Astrocyte (in vitro differentiated cells and primary cell): Measurements from ENCODE around the gene CDH23. TPM values are rescaled to one million over a fixed set of nuclear protein-coding genes. Genes with fewer than 3 reads are reported as not detected.

ENCODE experiments used
- DNase-seq: peaks from one replicate; pipeline ENCODE4 v3.0.0-alpha.2; 2010; ENCODE audit warnings: low read depth
- FAIRE-seq: peaks from 2 replicates; lab custom pipeline; 2011; peaks lifted over from hg19 to GRCh38; lab: Jason Lieb, UNC
- H2AFZ ChIP-seq: 2 replicates; pipeline ENCODE4 v1.6.0; 2012; ENCODE audit warnings: low read depth, low read length, inconsistent platforms
- H3K27ac ChIP-seq: 2 replicates; pipeline ENCODE4 v1.5.1; 2011; ENCODE audit warnings: low read depth, low read length, inconsistent platforms
- H3K27me3 ChIP-seq: 2 replicates; pipeline ENCODE4 v1.6.0; 2011; ENCODE audit warnings: low read length, inconsistent platforms; ENCODE audit not compliant: insufficient read depth
- H3K36me3 ChIP-seq: 2 replicates; pipeline ENCODE4 v1.5.1; 2011; ENCODE audit warnings: low read length, inconsistent platforms; ENCODE audit not compliant: insufficient read depth
- H3K4me1 ChIP-seq: 2 replicates; pipeline ENCODE4 v1.5.1; 2011; ENCODE audit warnings: low read length, inconsistent platforms; ENCODE audit not compliant: insufficient read depth
- H3K4me2 ChIP-seq: 2 replicates; pipeline ENCODE4 v1.6.0; 2012; ENCODE audit warnings: low read length, inconsistent platforms
- H3K4me3 ChIP-seq: 2 replicates; pipeline ENCODE4 v1.5.1; 2011; ENCODE audit warnings: low read depth, mild to moderate bottlenecking, low read length, inconsistent platforms; ENCODE audit not compliant: insufficient read depth
- H3K79me2 ChIP-seq: 2 replicates; pipeline ENCODE4 v1.6.0; 2012; ENCODE audit warnings: mild to moderate bottlenecking, low read length, inconsistent platforms; ENCODE audit not compliant: insufficient read depth
- H3K9ac ChIP-seq: 2 replicates; pipeline ENCODE4 v1.6.0; 2012; ENCODE audit warnings: mild to moderate bottlenecking, low read length, inconsistent platforms
- H3K9me3 ChIP-seq: 2 replicates; pipeline ENCODE4 v1.5.1; 2012; ENCODE audit warnings: low read depth, mild to moderate bottlenecking, low read length, inconsistent platforms; ENCODE audit not compliant: insufficient read depth
- H4K20me1 ChIP-seq: 2 replicates; pipeline ENCODE4 v1.6.0; 2012; ENCODE audit warnings: low read length, inconsistent platforms; ENCODE audit not compliant: insufficient read depth
- H3K27ac Mint-ChIP-seq: one replicate; pipeline ENCODE4 v1.8.0; 2021; ENCODE audit warnings: mild to moderate bottlenecking, mixed read lengths; ENCODE audit not compliant: unreplicated experiment
- H3K27me3 Mint-ChIP-seq: one replicate; pipeline ENCODE4 v1.8.0; 2021; ENCODE audit warnings: low read depth, mixed read lengths; ENCODE audit not compliant: unreplicated experiment
- H3K36me3 Mint-ChIP-seq: one replicate; pipeline ENCODE4 v1.8.0; 2021; ENCODE audit warnings: low read depth, mixed read lengths; ENCODE audit not compliant: unreplicated experiment
- H3K4me1 Mint-ChIP-seq: one replicate; pipeline ENCODE4 v1.8.0; 2021; ENCODE audit warnings: low read depth, mixed read lengths; ENCODE audit not compliant: unreplicated experiment
- H3K4me3 Mint-ChIP-seq: one replicate; pipeline ENCODE4 v1.8.0; 2021; ENCODE audit warnings: mild to moderate bottlenecking, moderate library complexity, mixed read lengths; ENCODE audit not compliant: unreplicated experiment
- H3K9me3 Mint-ChIP-seq: one replicate; pipeline ENCODE4 v1.8.0; 2021; ENCODE audit warnings: mild to moderate bottlenecking, mixed read lengths; ENCODE audit not compliant: unreplicated experiment
- EZH2 ChIP-seq: IDR thresholded peaks from 2 replicates; pipeline ENCODE4 v1.6.1; 2012; ENCODE audit warnings: mild to moderate bottlenecking, low read length, inconsistent platforms; ENCODE audit not compliant: insufficient read depth
- total RNA-seq: library from RNA; stranded (reverse); gene quantifications from 2 replicates; pipeline ENCODE4 v1.2.1, GENCODE V29; 2021
- TF ChIP-seq, protein P1 (sequence below): IDR thresholded peaks from 2 replicates; pipeline ENCODE4 v1.5.1; 2011; ENCODE audit warnings: low read depth, mild to moderate bottlenecking, inconsistent platforms, low read length, moderate library complexity; ENCODE audit not compliant: insufficient read depth

CDH23 gene
- total RNA-seq, 1 donor from 2014 or later = not detected

DNA sequence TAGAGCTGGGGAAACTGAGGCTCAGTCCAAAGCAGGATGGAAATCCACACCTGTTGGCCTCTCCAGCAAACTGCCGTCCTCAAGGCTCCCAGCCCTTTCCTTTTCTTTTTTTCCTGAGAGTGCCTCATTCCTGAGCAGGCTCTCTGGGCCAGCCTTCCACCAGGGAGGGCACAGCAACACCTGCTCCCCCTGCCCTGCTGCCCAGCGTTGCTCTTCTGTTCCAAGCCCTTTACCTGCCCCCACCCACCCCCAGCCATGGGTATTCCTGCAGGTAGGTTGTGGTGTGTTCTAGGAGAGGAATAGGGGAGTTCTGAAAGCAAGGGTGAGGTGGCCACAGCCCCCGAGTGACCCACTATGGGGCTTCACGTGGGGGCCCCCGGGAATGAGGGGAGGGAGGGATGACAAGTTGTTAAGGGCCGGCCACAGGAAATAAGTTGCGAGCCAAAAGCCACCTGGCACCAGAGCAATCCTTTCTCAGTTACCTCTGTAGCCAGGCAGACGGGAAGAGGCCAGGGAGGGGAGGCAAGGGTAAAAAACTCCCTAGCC, 357.3 kb downstream of the CDH23 start:
- H3K36me3 Mint-ChIP-seq = no peaks in the 10 kb centered on the region

DNA sequence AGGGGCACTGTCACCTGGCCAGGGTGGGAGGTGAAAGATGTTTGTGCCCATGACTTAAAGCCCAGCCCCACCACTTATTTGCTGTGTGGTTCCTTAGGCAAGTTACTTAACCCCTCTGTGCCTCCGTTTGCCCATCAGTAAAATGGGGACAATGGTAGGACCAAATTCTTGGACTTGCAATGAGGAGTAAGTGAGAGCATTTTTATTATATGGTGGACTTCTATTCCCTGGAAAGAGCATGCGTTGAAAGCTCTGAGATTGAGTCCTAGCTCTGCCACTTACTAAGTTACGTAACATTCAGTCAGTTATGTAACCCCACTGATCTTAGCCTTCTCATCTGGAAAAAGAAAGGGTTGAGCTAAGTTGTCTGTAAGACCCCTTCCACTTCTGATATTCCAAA, 357.8 kb downstream of the CDH23 start:
- H3K4me3 Mint-ChIP-seq = no peak overlapping the region
- H3K4me2 ChIP-seq = no peak overlapping the region
- no peaks in the 10 kb centered on the region for H3K36me3 ChIP-seq
- H3K27ac ChIP-seq = no peak overlapping the region
- no peak overlapping the region for H3K4me3 ChIP-seq
- no peaks in the 10 kb centered on the region for H3K9me3 ChIP-seq
- peaks cover 16% of the 10 kb centered on the region for H3K27me3 ChIP-seq
- H4K20me1 ChIP-seq = no peaks in the 10 kb centered on the region
- peaks cover 4% of the 10 kb centered on the region for H3K9me3 Mint-ChIP-seq
- H3K4me1 Mint-ChIP-seq = peaks cover 4% of the 10 kb centered on the region
- H3K36me3 Mint-ChIP-seq = no peaks in the 10 kb centered on the region
- no peak overlapping the region for H3K27ac Mint-ChIP-seq
- FAIRE-seq (no peak), DNase-seq (no peak)
- H3K27me3 Mint-ChIP-seq = peaks cover 56% of the 10 kb centered on the region
- H2AFZ ChIP-seq = no peak overlapping the region
- H3K79me2 ChIP-seq = no peaks in the 10 kb centered on the region
- no peak for TF ChIP-seq EZH2
- TF ChIP-seq, protein P1, sequence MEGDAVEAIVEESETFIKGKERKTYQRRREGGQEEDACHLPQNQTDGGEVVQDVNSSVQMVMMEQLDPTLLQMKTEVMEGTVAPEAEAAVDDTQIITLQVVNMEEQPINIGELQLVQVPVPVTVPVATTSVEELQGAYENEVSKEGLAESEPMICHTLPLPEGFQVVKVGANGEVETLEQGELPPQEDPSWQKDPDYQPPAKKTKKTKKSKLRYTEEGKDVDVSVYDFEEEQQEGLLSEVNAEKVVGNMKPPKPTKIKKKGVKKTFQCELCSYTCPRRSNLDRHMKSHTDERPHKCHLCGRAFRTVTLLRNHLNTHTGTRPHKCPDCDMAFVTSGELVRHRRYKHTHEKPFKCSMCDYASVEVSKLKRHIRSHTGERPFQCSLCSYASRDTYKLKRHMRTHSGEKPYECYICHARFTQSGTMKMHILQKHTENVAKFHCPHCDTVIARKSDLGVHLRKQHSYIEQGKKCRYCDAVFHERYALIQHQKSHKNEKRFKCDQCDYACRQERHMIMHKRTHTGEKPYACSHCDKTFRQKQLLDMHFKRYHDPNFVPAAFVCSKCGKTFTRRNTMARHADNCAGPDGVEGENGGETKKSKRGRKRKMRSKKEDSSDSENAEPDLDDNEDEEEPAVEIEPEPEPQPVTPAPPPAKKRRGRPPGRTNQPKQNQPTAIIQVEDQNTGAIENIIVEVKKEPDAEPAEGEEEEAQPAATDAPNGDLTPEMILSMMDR = no peak
- no peak overlapping the region for H3K9ac ChIP-seq
- H3K4me1 ChIP-seq = peaks cover 3% of the 10 kb centered on the region

More for the DNA sequence above, 357.3 kb downstream of the CDH23 start:
- Histone ChIP-seq H3K9me3 (no peaks in the 10 kb centered on the region), H3K36me3 (no peaks in the 10 kb centered on the region), H3K9ac (no peak overlapping the region), H2AFZ (no peak overlapping the region), H4K20me1 (no peaks in the 10 kb centered on the region), H3K4me2 (no peak overlapping the region), H3K79me2 (no peaks in the 10 kb centered on the region), H3K4me3 (no peak overlapping the region), H3K27ac (no peak overlapping the region), H3K27me3 (peaks cover 16% of the 10 kb centered on the region), H3K4me1 (peaks cover 3% of the 10 kb centered on the region)
- peaks cover 1% of the 10 kb centered on the region for H3K9me3 Mint-ChIP-seq
- H3K27me3 Mint-ChIP-seq = peaks cover 58% of the 10 kb centered on the region
- FAIRE-seq (no peak), DNase-seq (no peak)
- H3K27ac Mint-ChIP-seq = no peak overlapping the region
- TF ChIP-seq, protein P1 = no peak
- TF ChIP-seq EZH2 = no peak
- peaks cover 4% of the 10 kb centered on the region for H3K4me1 Mint-ChIP-seq
- H3K4me3 Mint-ChIP-seq = no peak overlapping the region

DNA sequence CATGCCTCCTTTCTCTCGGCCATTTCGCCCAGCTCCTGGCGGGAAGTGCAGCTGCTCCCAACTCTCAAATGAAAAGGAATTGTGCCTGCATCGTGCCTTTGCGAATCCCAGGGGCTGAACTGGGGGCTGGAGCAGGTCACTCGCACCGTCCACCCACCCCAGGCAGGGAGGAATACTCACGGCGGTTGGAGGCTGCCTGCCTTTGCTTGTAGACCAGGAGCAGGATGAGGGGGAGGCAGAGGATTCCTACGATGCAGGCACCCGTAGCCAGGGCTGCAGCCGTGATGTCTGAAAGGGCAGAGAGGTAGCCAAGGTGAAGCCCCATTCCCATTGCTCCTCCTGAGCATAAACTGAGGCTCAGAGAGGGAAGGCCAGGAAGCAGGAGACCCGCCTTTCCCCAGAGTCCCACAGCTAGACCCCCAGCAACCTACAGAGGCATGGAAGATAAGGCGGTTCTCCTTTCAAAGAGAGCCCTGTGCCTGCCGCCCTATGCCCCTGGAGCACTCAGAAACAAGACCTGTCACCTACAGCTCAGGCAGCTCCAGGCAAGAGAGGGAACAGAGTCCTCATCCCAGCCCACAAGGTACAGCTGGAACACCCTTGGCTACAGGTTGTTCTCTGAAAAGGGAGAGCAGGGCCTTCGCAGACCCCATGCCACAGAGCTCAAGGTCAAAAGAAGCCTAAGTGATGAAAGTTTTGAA, 358.6 kb downstream of the CDH23 start:
- Histone ChIP-seq H3K79me2 (no peaks in the 10 kb centered on the region), H4K20me1 (no peaks in the 10 kb centered on the region), H3K36me3 (no peaks in the 10 kb centered on the region), H3K4me2 (no peak overlapping the region), H3K4me1 (peaks cover 3% of the 10 kb centered on the region), H3K27ac (no peak overlapping the region), H3K27me3 (peaks cover 16% of the 10 kb centered on the region), H3K9me3 (no peaks in the 10 kb centered on the region), H3K9ac (no peak overlapping the region), H2AFZ (no peak overlapping the region), H3K4me3 (no peak overlapping the region)
- FAIRE-seq (no peak), DNase-seq (no peak)
- H3K4me1 Mint-ChIP-seq = peaks cover 4% of the 10 kb centered on the region
- peaks cover 51% of the 10 kb centered on the region for H3K27me3 Mint-ChIP-seq
- peak overlapping the region; percentile 47 for H3K27ac Mint-ChIP-seq
- no peak overlapping the region for H3K4me3 Mint-ChIP-seq
- TF ChIP-seq, protein P1 = no peak
- TF ChIP-seq EZH2 = no peak
- peaks cover 5% of the 10 kb centered on the region for H3K9me3 Mint-ChIP-seq
- H3K36me3 Mint-ChIP-seq = no peaks in the 10 kb centered on the region
